Mucosa of descending colon (tissue), 3 donors: ENCODE measurements around the gene ABCC9. TPM values are rescaled to one million over a fixed set of nuclear protein-coding genes. Genes with fewer than 3 reads are reported as not detected.

Experiments used
- ATAC-seq: fragments of 200-7000 bp; cut with Tn5 transposase; one replicate; pipeline ENCODE4 v1.9.1; 2020; ENCODE audit warnings: mild to moderate bottlenecking, moderate library complexity
- DNase-seq, 3 donors: peaks; one replicate each; pipeline ENCODE4 v3.0.0-alpha.2; 2020
- H3K36me3 ChIP-seq: fragments of 200-600 bp; one replicate; pipeline ENCODE4 v1.8.0; 2021; ENCODE audit warnings: low read depth, mild to moderate bottlenecking
- H3K4me1 ChIP-seq: fragments of 200-600 bp; one replicate; pipeline ENCODE4 v1.8.0; 2021; ENCODE audit warnings: low read depth, mild to moderate bottlenecking
- H3K4me3 ChIP-seq: fragments of 200-600 bp; one replicate; pipeline ENCODE4 v1.8.0; 2021; ENCODE audit warnings: mild to moderate bottlenecking
- H3K9me3 ChIP-seq: fragments of 200-600 bp; one replicate; pipeline ENCODE4 v1.8.0; 2021; ENCODE audit warnings: mild to moderate bottlenecking
- CTCF ChIP-seq: fragments of 200-600 bp; IDR thresholded peaks from one replicate; pipeline ENCODE4 v1.8.0; 2022; ENCODE audit warnings: antibody characterized with exemption, mild to moderate bottlenecking
- intact Hi-C, 2 donors: fragments of 100-400 bp; cut with DNase I in 1 of 2; cut with micrococcal nuclease in 1 of 2; formaldehyde crosslinking; loops; one replicate each; pipeline versions ENCODE4 v1.11.0 to v1.11.1; 2022; cut with DNase I, micrococcal nuclease
- total RNA-seq, 3 donors: library from RNA; stranded (reverse); fragmentation: NEBNext Ultra II Directional in 2 of 3; extraction: Animal tissue kit (Norgen Biotek cat#: 25700) in 2 of 3; gene quantifications; one replicate each; pipeline versions ENCODE4 v1.2.1 to v1.2.4, GENCODE V29; 2021 to 2023
- donor health status: DM: no; HTN: no; CAD: no; lungs with moderate emphysema.
- donor health status: DM: no; HTN: no; CAD: no.
- donor health status: DM: no; HTN: yes; CAD: no.

Gene ABCC9
- total RNA-seq, 3 donors from 2014 or later, result 0.67 to 60.6 (median 7.3) TPM

- Histone ChIP-seq H3K36me3 (no peaks in the 10 kb centered on the region), H3K9me3 (no peaks in the 10 kb centered on the region), H3K4me1 (no peaks in the 10 kb centered on the region), H3K4me3 (no peak overlapping the region)
- intact Hi-C loops, result no loop called here
- DNase-seq (no peak), ATAC-seq (no peak)
- TF ChIP-seq CTCF, result no peak
Measured at GRCh38 chr12:21971344-21971743, 30.1 kb upstream of the ABCC9 start.

- Histone ChIP-seq H3K9me3 (no peaks in the 10 kb centered on the region), H3K4me1 (no peaks in the 10 kb centered on the region), H3K36me3 (no peaks in the 10 kb centered on the region), H3K4me3 (no peak overlapping the region)
- intact Hi-C loops, result no loop called here
- ATAC-seq (no peak), DNase-seq (no peak)
- no peak for TF ChIP-seq CTCF
Measured at GRCh38 chr12:21962821-21963220, 21.6 kb upstream of the ABCC9 start.

GRCh38 chr12:21962236-21962635, 21.0 kb upstream of the ABCC9 start:
- TF ChIP-seq CTCF, result no peak
- ATAC-seq (no peak), DNase-seq (no peak)
- intact Hi-C loops, result no loop called here
- Histone ChIP-seq H3K36me3 (no peaks in the 10 kb centered on the region), H3K4me1 (no peaks in the 10 kb centered on the region), H3K9me3 (no peaks in the 10 kb centered on the region), H3K4me3 (no peak overlapping the region)

GRCh38 chr12:21950649-21951048, 9.4 kb upstream of the ABCC9 start:
- DNase-seq, result no peak
- Histone ChIP-seq H3K4me3 (no peak overlapping the region), H3K9me3 (peaks cover 22% of the 10 kb centered on the region), H3K4me1 (no peaks in the 10 kb centered on the region), H3K36me3 (no peaks in the 10 kb centered on the region)
- ATAC-seq, result no peak
- intact Hi-C loops, result no loop called here
- no peak for TF ChIP-seq CTCF

- Histone ChIP-seq H3K36me3 (no peaks in the 10 kb centered on the region), H3K4me3 (no peak overlapping the region), H3K4me1 (no peaks in the 10 kb centered on the region), H3K9me3 (peaks cover 22% of the 10 kb centered on the region)
- intact Hi-C loops, result no loop called here
- no peak for ATAC-seq
- no peak for TF ChIP-seq CTCF
- DNase-seq, result no peak
Measured at GRCh38 chr12:21949036-21949435, 7.8 kb upstream of the ABCC9 start.

DNA sequence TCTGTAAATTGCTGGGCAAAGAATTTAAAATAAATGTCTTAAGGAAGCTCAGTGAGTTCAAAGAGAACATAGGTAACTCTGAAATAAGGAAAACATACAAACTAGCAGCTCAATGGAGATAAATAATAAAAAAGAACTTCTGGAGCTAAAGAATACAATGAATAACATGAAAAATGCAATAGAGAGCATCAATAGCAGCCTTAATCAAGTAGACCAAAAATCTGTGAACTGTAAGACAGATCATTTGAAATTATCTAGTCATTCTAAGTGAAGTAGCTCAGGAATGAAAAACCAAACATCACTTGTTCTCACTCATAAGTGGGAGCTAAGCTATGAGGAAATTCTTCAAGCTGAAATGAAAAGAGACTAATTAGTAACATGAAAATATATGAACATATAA, 5.8 kb upstream of the ABCC9 start:
- no peaks in the 10 kb centered on the region for H3K36me3 ChIP-seq
- intact Hi-C loops, result no loop called here
- no peak for ATAC-seq
- H3K4me3 ChIP-seq, result no peak overlapping the region
- no peaks in the 10 kb centered on the region for H3K4me1 ChIP-seq
- DNase-seq, result no peak
- H3K9me3 ChIP-seq, result peaks cover 22% of the 10 kb centered on the region
- no peak for TF ChIP-seq CTCF
